ENCODE measurements around the gene PRDX5.

The PRDX5 gene

DNA sequence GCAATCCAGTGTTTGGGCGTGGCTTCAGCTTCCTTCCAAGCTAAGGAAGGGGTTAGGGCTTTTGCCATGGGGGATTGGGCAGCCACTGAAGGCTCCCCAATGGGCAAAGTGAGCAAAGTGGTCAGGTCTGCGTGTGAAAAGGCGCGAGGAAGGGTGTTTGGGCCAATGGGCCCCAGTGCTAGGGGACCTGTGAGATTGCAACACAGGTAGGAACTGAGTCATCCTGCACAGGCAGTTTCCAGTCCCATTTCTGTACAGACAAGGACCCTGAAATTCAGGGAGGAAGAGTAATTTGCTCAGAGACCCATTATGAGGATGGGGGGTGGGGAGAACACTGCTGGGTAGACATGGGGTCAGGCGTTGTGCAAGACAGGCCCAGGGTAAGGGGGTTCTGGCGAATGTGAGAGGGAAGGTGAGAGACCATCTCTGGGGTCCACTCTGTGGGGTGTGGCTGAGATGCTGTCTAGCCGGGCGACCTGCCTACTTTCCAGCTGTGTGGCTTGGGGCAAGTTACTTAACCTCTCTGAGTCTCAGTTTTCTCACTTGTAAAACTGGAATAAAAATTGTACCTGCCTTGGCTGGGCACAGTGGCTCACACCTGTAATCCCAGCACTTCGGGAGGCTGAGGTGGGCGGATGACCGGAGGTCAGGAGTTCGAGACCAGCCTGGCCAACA, 29.4 kb downstream of the PRDX5 start:
- no peak for DNase-seq (ENCODE audit: low read depth in 2 of 2, low spot score in 1 of 2)

DNA sequence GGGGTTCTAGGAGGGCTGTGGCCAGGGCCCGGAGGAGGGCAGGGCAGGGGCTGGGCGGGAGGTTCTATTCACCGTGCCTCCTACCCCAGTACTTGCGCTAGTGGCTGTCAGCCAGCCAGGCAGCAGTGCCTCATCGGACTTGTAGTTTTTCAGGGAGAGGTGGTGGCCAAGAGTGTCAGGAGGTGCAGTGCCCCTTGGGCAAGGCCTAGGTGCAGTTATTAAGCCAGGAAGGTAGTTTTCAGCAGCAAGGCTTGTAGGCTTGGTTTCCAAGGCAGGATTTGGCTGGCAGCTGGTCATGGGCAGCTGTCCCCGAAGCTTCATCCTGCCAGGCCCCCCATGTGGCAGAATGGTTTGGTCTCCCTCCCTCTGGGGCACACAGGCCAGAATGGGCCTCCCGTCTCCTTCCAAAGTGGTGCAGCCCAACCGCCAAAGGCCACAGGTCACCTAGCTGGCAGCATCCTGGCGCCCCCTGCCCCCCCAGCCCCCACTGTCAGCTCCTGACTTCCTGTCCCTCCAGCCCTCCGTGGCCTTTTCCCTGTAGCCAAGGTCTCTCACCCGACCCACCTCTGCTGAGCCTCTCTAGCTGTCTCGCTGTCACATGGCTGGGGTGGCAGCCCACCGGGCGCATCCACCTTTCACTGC, 30.6 kb downstream of the PRDX5 start:
- DNase-seq (ENCODE audit: low read depth in 2 of 2, low spot score in 1 of 2), result no peak

DNA sequence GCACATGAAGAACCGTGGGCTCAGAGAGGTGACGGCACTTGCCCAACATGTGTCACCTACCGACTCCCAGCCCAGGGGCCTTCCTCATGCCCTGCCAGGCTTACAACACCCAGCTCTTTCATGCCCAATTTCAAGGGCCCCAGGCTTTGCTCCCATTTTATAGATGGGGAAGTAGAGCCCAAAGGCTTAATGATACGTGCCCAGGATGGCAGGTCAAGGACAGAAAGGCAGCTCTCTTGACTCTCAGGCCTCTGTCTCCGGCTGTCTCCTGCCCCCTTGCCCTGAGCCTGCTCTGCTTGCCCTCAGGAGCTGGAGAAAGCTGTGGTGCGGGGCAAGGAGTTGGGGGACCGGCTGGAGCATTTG, 31.1 kb downstream of the PRDX5 start:
- DNase-seq (ENCODE audit: low read depth in 2 of 2, low spot score in 1 of 2), result no peak

DNA sequence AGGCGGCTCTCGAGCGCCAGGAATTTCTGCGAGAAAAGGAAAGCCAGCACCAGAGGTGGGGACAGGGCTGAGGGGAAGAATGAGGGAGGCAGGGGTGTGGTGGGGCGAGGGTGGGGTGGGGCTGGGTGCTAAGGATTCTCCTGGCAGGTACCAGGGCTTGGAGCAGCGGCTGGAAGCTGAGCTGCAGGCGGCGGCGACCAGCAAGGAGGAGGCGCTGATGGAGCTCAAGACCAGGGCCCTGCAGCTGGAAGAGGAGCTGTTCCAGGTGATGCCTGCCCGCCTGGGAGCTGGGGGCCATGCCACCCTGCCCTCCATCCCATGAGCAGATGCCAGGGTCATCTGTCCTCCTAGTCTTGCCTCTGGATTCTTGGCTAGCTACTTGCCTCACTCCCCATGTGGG, 31.5 kb downstream of the PRDX5 start:
- no peak for DNase-seq (ENCODE audit: low read depth in 2 of 2, low spot score in 1 of 2)

DNA sequence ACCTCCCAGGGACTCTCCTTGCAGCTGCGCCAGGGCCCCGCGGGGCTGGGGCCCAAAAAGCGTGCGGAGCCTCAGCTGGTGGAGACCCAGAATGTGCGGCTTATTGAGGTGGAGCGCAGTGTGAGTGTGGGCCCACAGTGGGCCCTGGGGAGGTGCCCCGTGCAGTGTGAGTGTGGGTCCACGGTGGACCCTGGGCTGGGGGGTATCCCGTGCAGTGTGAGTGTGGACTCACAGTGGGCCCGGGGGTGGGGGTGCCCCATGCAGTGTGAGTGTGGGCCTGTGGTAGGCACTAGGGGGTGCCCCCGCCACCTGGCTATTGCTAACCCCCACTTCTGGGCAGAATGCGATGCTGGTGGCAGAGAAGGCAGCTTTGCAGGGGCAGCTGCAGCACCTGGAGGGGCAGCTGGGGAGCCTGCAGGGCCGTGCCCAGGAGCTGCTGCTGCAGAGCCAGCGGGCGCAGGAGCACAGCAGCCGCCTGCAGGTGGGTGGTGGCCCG, 33.3 kb downstream of the PRDX5 start:
- DNase-seq (ENCODE audit: low read depth in 2 of 2, low spot score in 1 of 2), result no peak

DNA sequence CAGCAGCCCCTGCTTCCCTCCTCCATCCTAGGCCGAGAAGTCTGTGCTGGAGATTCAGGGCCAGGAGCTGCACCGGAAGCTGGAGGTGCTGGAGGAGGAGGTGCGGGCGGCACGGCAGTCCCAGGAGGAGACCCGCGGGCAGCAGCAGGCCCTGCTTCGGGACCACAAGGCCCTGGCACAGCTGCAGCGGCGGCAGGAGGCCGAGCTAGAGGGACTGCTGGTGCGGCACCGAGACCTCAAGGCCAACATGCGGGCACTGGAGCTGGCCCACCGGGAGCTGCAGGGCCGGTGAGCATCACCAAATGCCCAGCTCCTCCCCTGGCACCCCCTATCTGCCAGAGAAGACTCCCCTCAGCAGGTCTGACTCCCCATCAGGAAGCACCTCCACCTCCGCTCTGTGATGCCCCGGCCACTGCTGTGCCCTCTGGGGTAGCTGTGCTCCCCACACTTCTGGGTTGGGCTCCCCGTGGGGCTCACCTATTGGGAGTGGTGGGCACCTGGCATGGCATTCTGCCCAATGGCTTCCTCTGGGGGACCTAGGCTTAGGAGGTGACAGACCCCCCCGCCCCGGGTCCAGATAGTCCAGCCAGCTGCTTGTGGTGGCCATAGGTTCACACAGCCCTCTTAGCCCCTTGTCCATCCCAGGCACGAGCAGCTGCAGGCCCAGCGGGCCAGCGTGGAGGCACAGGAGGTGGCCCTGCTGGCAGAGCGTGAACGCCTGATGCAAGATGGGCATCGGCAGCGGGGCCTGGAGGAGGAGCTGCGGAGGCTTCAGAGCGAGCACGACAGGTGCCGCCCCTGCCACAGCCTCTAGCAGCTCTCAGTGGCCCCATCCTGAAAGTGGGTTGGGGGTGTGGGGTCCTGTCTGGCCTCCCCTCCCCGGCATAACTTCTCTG, 34.4 kb downstream of the PRDX5 start:
- DNase-seq (ENCODE audit: low read depth in 2 of 2, low spot score in 1 of 2), result no peak

DNA sequence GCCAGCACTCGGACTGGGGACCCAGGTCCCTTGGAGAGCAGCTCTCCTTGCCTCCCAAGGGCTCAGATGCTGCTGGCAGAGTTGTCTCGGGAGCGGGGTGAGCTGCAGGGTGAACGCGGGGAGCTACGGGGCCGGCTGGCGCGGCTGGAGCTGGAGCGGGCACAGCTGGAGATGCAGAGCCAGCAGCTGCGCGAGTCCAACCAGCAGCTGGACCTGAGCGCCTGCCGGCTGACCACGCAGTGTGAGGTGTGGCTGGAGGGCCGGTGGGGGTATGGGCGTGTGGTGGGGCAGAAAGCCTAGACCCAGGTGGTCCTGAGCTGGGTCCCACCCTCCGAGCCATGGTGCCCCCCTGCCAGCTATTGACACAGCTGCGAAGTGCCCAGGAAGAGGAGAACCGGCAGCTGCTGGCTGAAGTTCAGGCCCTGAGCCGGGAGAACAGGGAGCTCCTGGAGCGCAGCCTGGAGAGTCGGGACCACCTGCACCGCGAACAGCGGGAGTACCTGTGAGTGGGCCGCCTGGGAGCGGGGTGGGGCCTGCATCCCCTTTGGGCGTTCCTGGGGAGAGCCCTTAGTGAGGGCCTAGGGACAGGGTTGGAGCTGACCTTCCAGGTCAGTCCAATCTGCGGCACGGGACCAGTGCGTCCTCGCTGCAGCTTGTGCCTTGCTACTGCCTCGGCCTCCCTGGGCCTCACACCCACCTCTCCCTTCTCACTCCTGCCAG, 35.2 kb downstream of the PRDX5 start:
- no peak for DNase-seq (ENCODE audit: low read depth in 2 of 2, low spot score in 1 of 2)

DNA sequence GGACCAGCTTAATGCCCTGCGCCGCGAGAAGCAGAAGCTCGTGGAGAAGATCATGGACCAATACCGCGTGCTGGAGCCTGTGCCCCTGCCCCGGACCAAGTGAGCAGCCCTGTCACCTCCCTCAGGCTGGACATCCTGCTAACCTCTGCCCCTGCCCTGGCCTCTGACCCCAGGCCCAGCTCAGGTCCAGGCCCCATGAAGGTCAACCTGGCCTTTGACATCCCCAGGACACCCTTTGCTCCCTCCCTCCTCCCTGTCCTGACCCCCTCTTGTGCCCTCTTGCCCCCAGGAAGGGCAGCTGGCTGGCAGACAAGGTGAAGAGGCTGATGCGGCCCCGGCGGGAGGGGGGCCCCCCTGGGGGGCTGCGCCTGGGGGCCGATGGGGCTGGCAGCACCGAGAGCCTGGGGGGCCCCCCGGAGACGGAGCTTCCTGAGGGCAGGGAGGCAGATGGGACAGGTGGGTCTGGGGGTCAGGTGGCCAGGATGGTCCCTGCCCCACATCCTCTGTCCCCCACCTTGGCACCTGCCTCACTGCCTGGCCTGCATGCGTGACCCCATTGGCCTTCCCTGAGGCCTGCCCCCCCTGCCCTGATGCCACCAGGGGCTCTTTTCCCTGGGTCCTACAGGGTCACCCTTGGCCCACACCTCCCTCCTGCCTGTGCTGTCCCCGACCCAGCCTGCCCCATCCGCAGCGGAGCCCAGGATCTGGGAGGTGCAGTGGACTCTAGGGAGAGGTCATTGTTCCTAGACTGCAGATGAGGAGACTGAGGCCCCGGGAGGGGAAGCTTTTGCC, 36.0 kb downstream of the PRDX5 start:
- DNase-seq (ENCODE audit: low read depth in 2 of 2, low spot score in 1 of 2), result no peak

DNA sequence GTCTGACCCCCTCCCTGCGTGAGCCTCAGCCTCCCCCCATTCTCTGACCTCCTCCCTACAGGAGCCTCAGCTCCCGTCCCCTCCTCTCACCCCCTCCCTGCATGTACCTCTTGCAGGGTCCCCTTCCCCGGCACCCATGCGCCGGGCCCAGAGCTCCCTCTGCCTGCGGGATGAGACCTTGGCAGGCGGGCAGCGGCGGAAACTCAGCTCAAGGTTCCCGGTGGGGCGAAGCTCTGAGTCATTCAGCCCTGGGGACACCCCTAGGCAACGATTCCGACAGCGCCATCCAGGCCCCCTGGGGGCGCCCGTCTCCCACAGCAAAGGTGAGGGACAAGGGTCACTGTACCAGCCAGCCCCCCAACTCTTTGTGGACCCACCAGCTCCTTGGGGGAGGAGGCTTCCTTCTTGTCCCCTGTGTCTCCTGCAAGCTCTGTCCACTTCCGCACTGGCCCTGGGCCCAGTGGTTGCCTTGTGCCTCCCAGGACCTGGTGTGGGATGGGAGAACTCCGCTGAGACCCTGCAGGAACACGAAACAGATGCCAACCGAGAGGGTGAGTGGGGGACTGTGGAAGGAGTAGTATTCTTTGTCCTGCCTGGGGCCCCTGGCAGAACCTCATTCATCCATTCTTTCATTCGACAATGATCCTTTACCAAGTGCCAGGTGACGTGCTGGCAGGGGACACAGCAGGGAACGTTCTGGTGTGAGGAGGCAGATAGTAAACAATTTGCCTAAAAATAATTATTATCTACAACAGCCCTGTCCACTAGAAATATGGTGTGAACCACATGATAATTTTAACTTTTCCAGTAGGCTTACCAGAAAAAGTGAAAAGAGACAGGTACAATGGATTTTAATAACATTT, 37.4 kb downstream of the PRDX5 start:
- DNase-seq (ENCODE audit: low read depth in 2 of 2, low spot score in 1 of 2), result no peak

DNA sequence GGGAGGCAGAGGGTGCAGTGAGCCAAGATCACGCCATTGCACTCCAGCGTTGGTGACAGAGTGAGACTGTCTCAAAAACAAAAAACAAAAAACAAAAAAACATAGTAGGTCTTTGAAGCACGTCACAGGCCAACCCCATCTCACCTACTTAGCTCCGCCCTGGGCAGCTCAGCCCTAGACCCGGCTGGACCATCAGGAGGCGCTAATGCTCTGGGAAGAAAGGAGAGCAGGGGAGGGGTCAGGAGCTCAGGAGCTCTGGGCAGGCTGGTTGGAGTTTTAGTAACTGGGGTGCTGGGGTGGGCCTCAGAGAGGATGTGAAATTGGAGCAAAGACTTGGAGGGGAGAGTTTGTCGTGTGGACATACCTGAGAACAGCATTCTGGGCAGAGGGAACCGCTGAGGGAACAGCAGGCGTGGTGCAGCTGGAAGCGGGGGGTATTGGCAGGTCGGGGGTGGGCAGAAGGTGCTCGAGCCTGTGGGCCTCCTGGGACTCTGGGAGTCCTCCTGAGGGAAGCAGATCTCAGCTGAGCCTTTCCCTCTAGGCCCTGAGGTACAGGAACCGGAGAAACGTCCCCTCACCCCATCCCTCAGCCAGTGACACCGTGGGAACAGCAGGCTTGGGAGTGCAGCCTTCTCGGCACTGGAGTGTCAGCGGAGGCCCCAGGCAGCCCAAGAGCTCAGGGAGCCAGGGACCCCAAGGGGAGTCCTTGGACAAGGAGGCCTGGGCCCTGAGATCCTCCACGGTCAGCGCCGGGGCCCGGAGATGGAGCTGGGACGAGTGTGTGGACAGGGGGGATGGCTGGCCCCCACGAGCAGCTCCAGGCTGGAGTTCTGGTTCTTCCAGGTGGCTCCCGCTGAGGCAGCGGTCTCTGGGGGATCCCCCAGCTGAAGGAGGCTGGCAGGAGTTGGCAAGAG, 38.8 kb downstream of the PRDX5 start:
- DNase-seq (ENCODE audit: low read depth in 2 of 2, low spot score in 1 of 2), result no peak

DNA sequence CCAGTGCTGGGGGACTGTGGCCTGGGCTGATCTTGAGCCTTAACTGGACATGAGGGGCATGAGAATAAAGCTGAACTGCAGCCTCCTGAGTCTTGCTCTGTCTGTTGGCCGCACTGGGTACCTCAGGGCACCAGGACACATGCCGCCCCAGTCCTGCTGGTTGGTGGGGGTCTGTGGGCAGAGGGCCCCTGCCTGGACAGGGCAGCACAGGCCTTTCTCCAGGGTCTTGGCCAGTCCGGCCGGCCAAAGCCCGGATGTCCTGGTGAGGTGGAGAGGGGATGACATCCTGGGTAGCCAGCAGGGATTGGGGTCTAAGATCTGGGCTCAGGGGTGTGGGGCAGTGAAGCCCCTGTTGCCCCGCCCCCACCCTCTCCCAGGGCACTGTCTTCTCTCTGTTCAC, 39.5 kb downstream of the PRDX5 start:
- no peak for DNase-seq (ENCODE audit: low read depth in 2 of 2, low spot score in 1 of 2)

DNA sequence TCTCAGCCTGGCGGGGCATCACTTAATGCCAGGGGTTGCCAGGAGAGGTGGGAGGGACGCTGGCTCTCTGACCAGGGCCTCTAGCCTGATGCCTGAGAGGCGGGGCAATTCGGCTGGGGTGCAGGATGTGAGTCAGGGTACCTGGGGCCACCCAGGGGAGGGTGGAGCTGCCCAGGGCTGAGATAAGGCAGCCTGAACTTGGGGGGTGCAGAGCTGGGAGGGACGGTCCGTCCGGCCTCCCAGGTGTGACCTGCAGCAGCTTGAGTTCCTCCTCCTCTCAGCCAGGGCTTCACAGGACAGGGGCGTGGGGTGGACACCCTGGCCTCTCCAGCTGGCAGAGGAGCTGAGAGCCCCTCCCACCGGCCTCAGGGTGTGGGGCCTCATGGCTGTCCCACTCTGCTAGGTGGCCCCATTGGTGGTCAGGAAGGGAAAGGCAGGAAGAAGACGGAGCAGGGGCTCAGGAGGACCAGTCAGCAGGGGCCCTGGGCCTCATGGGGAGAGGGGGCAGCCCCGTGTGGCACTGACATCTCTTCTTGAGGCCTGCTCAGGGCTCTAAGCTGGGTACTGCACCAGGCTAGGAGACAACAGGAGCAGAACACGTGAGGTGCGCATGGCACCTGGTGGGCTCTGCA, 40.1 kb downstream of the PRDX5 start:
- DNase-seq (ENCODE audit: low read depth in 2 of 2, low spot score in 1 of 2), result no peak

DNA sequence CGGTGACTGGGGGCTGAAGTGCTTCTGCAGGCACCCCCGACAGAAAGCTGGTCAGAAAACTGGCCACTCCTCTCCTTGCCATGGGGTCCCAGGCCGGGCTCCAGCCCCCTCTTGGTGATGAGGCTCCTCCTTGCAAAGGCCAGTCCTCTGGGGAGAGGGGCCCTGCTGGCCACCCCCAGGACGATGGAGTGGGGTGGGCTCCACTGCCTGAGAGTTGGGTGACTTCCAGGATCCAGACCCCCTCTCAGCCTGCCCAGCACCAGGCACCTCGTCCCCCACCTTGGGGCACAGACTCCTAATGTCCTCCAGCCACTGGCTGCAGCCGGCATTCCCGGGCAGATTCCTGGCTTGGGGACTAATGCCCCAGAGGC, 40.6 kb downstream of the PRDX5 start:
- DNase-seq (ENCODE audit: low read depth in 2 of 2, low spot score in 1 of 2), result no peak

DNA sequence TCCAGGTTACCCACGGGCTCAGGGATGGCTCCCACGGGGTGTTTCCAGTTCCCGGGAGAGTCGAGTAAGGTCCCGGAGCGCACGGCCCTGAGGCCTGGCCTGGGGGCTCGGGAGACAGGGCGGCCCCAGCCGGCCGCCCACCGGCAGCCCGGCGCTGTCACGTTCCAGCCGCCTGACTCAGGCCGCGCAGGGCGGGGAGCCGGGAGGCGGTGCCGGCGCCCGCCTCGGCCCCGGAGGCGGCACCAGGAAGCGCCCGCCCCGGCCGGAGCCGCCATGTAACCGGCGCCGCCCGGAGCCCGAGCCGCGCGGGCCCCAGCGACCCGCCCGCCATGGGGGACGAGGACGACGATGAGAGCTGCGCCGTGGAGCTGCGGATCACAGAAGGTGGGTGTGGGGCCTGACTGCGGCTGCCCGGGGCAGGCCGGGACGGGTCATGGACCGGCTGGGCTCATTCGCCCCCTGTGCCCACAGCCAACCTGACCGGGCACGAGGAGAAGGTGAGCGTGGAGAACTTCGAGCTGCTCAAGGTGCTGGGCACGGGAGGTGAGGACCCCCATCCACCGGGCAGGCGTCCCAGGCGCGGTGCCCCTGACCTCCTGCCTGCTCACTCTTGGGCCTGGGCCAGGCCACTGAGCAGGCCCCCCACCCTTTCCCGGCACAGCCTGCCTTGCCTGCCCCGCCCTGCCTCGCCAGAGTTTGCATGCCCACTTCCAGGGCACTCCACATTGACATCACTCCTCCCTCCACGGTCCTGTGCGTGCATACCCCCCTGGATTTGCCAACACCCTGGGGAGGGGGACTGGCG, 41.2 kb downstream of the PRDX5 start, which contains the start of gene RPS6KA4:
Gene RPS6KA4, plus strand, starts transcription at position 256 of the 805 bp plus-strand sequence. Its CDS starts 74 bp downstream, at position 330.
- no peak for DNase-seq (ENCODE audit: low read depth in 2 of 2, low spot score in 1 of 2)

DNA sequence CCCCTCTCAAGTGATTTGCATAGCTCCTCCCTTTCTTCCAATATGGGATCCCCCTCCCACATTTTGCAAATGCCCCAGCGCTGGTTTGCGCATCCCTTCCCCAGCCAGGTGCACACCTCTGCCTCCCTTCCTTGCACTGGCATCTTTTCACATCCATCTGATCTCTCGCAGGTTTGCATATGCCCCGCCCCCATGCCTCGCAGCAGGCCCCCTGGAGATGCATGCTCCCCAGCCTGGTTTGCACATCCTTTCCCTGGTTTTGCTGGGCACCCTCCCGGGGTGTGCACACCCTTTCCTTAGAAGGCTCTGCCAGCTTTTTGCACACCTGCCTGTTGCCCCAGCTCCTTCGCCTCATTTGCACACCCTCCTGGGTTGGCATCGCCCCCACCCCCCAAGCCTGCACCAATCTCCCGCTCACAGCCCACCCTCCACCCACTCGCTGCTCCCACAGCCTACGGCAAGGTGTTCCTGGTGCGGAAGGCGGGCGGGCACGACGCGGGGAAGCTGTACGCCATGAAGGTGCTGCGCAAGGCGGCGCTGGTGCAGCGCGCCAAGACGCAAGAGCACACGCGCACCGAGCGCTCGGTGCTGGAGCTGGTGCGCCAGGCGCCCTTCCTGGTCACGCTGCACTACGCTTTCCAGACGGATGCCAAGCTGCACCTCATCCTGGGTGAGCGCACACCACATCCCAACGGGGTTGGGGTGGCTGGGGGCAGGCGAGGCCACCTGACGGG, 42.0 kb downstream of the PRDX5 start:
- DNase-seq (ENCODE audit: low read depth in 2 of 2, low spot score in 1 of 2), result no peak

DNA sequence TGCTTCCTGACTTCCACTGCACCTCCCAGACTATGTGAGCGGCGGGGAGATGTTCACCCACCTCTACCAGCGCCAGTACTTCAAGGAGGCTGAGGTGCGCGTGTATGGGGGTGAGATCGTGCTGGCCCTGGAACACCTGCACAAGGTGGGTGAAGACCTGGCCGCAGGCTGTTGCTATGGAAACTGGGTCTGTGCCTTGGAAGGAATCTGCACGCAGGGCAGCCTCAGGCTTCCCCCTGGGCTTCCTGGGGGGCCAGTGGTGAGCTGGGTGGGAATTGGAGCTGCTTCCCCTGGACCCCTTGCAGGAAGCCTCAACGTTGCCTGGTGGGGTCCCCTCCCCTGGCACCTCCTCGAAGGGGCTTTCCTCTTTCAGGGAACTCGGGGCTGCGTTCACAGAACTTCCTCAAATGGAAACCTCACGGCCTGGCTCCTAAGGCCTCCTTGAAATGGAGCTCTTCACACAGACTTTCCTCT, 42.6 kb downstream of the PRDX5 start:
- no peak for DNase-seq (ENCODE audit: low read depth in 2 of 2, low spot score in 1 of 2)
